SIG-M5 (cell line): ENCODE measurements around the gene CEP55.

Experiments used
- DNase-seq: peaks from one replicate; lab custom pipeline; 2025; lab: John Stamatoyannopoulos, UW

Gene CEP55

GRCh38 chr10:93469454-93469853 is 27.0 kb upstream of the CEP55 start:
- no peak for DNase-seq

- DNase-seq: no peak
Measured at GRCh38 chr10:93471110-93471651, 25.2 kb upstream of the CEP55 start.

GRCh38 chr10:93473161-93473560 is 23.3 kb upstream of the CEP55 start:
- DNase-seq: no peak

- DNase-seq: no peak
Measured at GRCh38 chr10:93473804-93474472, 22.5 kb upstream of the CEP55 start.

GRCh38 chr10:93475227-93475626 is 21.2 kb upstream of the CEP55 start:
- DNase-seq: no peak

- DNase-seq: no peak
Measured at GRCh38 chr10:93475871-93476270, 20.5 kb upstream of the CEP55 start.

- DNase-seq: no peak
Measured at GRCh38 chr10:93476756-93477155, 19.7 kb upstream of the CEP55 start.

- no peak for DNase-seq
Measured at GRCh38 chr10:93478873-93479272, 17.5 kb upstream of the CEP55 start.

- no peak for DNase-seq
Measured at GRCh38 chr10:93481637-93482144, 14.7 kb upstream of the CEP55 start.

- DNase-seq: no peak
Measured at GRCh38 chr10:93482145-93482834, 14.1 kb upstream of the CEP55 start, which contains the start of gene MYOF. MYOF (minus strand) TSS chr10:93482334; CDS start chr10:93482194, 140 bp downstream.

- DNase-seq: no peak
Measured at GRCh38 chr10:93485690-93486089, 10.7 kb upstream of the CEP55 start.

- no peak for DNase-seq
Measured at GRCh38 chr10:93488956-93489528, 7.4 kb upstream of the CEP55 start.

GRCh38 chr10:93491602-93492121 is 4.8 kb upstream of the CEP55 start:
- no peak for DNase-seq

- no peak for DNase-seq
Measured at GRCh38 chr10:93493162-93493561, 3.2 kb upstream of the CEP55 start.

- DNase-seq: no peak
Measured at GRCh38 chr10:93494494-93494893, 1.9 kb upstream of the CEP55 start.

GRCh38 chr10:93495654-93496321 is 624 bp upstream of the CEP55 start:
- no peak for DNase-seq

GRCh38 chr10:93498166-93498565 is 1.8 kb downstream of the CEP55 start:
- no peak for DNase-seq

GRCh38 chr10:93501650-93502049 is 5.2 kb downstream of the CEP55 start:
- DNase-seq: no peak

GRCh38 chr10:93503075-93503474 is 6.7 kb downstream of the CEP55 start:
- no peak for DNase-seq

GRCh38 chr10:93505075-93505474 is 8.7 kb downstream of the CEP55 start:
- no peak for DNase-seq

GRCh38 chr10:93509816-93510215 is 13.4 kb downstream of the CEP55 start:
- no peak for DNase-seq

- no peak for DNase-seq
Measured at GRCh38 chr10:93512565-93512964, 16.2 kb downstream of the CEP55 start.
